GM12878 (cell line): Measurements from ENCODE around the gene MTCH2. TPM values are rescaled to one million over a fixed set of nuclear protein-coding genes. Genes with fewer than 3 reads are reported as not detected.
A peak's percentile ranks its signal among the peaks of the same experiment; 100 is the strongest.

Source experiments
- CHD4 ChIP-seq: fragments of 200-600 bp; sonication (generic); IDR thresholded peaks from 2 replicates; pipeline ENCODE4 v1.6.1; 2016; ENCODE audit warnings: mild to moderate bottlenecking
- EP300 ChIP-seq, 2 experiments: fragments of 150-350 bp in 1 of 2; IDR thresholded peaks; 2 replicates each; pipeline ENCODE4 v1.6.1; 2011 to 2012; ENCODE audit warnings: low read depth in 2 of 2, low read length in 2 of 2, borderline replicate concordance in 1 of 2, improper control_type of control experiment in 1 of 2, inconsistent platforms in 1 of 2; ENCODE audit not compliant: control insufficient read depth in 1 of 2
- FOS ChIP-seq: IDR thresholded peaks from 3 replicates; pipeline ENCODE4 v1.6.1; 2011; ENCODE audit warnings: borderline replicate concordance; ENCODE audit not compliant: insufficient read length; ENCODE audit errors: extremely low read depth
- HDAC2 ChIP-seq: fragments of 200-600 bp; sonication (generic); IDR thresholded peaks from 2 replicates; pipeline ENCODE4 v1.6.1; 2017
- IRF5 ChIP-seq: fragments of 450-650 bp; IDR thresholded peaks from 2 replicates; pipeline ENCODE4 v1.6.1; 2017; ENCODE audit warnings: borderline replicate concordance
- JUNB ChIP-seq: IDR thresholded peaks from 2 replicates; pipeline ENCODE4 v1.6.1; 2016; ENCODE audit warnings: antibody characterized with exemption, mild to moderate bottlenecking
- KDM1A ChIP-seq: fragments of 200-600 bp; sonication (generic); IDR thresholded peaks from 2 replicates; pipeline ENCODE4 v1.6.1; 2016; ENCODE audit warnings: borderline replicate concordance
- MEF2B ChIP-seq: fragments of 450-650 bp; IDR thresholded peaks from 2 replicates; pipeline ENCODE4 v1.6.1; 2018; ENCODE audit warnings: mild to moderate bottlenecking, moderate library complexity; ENCODE audit not compliant: partially characterized antibody, poor library complexity, severe bottlenecking
- NFIC ChIP-seq: IDR thresholded peaks from 2 replicates; pipeline ENCODE4 v1.6.1; 2012; ENCODE audit warnings: low read depth, mild to moderate bottlenecking, inconsistent platforms, low read length, moderate library complexity
- PAX5 ChIP-seq: IDR thresholded peaks from 2 replicates; pipeline ENCODE4 v1.6.1; 2011; ENCODE audit warnings: low read depth, low read length, borderline replicate concordance
- POLR2AphosphoS2 ChIP-seq: IDR thresholded peaks from 2 replicates; pipeline ENCODE4 v1.6.1; 2011; ENCODE audit warnings: low read depth, mild to moderate bottlenecking, low read length, improper control_type of control experiment, moderate library complexity
- POLR2AphosphoS5 ChIP-seq: IDR thresholded peaks from 2 replicates; pipeline ENCODE4 v1.6.1; 2011; ENCODE audit warnings: mild to moderate bottlenecking, low read length, inconsistent platforms
- POU2F2 ChIP-seq: IDR thresholded peaks from 3 replicates; pipeline ENCODE4 v1.6.1; 2011; ENCODE audit warnings: low read depth, mild to moderate bottlenecking, low read length, borderline replicate concordance
- RCOR1 ChIP-seq: conservative IDR thresholded peaks from 2 replicates; pipeline ENCODE4 v1.6.1; 2012; ENCODE audit warnings: low read depth, low read length, improper control_type of control experiment
- SIX5 ChIP-seq: IDR thresholded peaks from 2 replicates; pipeline ENCODE4 v1.6.1; 2011; ENCODE audit warnings: mild to moderate bottlenecking, low read depth, low read length, moderate library complexity; ENCODE audit not compliant: severe bottlenecking
- ZBED1 ChIP-seq: IDR thresholded peaks from 2 replicates; pipeline ENCODE4 v1.6.1; 2016; ENCODE audit warnings: borderline replicate concordance
- ZNF274 ChIP-seq: IDR thresholded peaks from one replicate; pipeline ENCODE4 v1.8.0; 2011; ENCODE audit not compliant: insufficient read length, insufficient read depth
- polyA plus RNA-seq, 11 experiments: library from polyadenylated mRNA; depleted of rRNA in 4 of 11; unstranded in 6 of 11; stranded (reverse) in 5 of 11; fragments of >200 nt; fragmentation: Nextera tagmentation in 4 of 11; fragmentation: Illumina TruSeq in 1 of 11; extraction: Ambion mirVana in 4 of 11; extraction: Trizol in 1 of 11; gene quantifications; 1 replicate in 1 of 11; 2 replicates in 10 of 11; pipeline versions ENCODE4 v1.2.1 to v1.2.3, GENCODE V29; 2011 to 2016; ENCODE audit warnings: inconsistent platforms in 2 of 11, missing spikeins in 2 of 11, low read depth in 1 of 11
- total RNA-seq, 4 experiments: library from RNA; depleted of rRNA in 3 of 4; stranded (reverse); fragments of >200 nt in 3 of 4; fragmentation: Illumina TruSeq in 1 of 4; extraction: Trizol in 1 of 4; gene quantifications; 2 replicates each; pipeline versions ENCODE4 v1.2.1 to v1.2.3, GENCODE V29; 2013 to 2021
- TF ChIP-seq, protein P1 (sequence below): fragments of 450-650 bp; IDR thresholded peaks from 2 replicates; pipeline ENCODE4 v1.6.1; 2014; ENCODE audit warnings: mild to moderate bottlenecking
- TF ChIP-seq, protein P2 (sequence below): fragments of 450-650 bp; IDR thresholded peaks from 2 replicates; pipeline ENCODE4 v1.6.1; 2017; ENCODE audit warnings: mild to moderate bottlenecking
- TF ChIP-seq, protein P3 (sequence below): fragments of 450-650 bp; formaldehyde crosslinking; IDR thresholded peaks from 2 replicates; pipeline ENCODE4 v1.4.0; 2022; ENCODE audit warnings: mild to moderate bottlenecking, moderate library complexity
- TF ChIP-seq, protein P4 (sequence below): IDR thresholded peaks from 2 replicates; pipeline ENCODE4 v1.6.1; 2011; ENCODE audit warnings: borderline replicate concordance, low read depth, mild to moderate bottlenecking, moderate library complexity, low read length; ENCODE audit not compliant: insufficient read depth, poor library complexity, severe bottlenecking

MTCH2 gene
- total and polyA plus RNA-seq, 10 of the 15 experiments (the other 5 are each of a cell fraction or from before 2014, with no cell fraction given) = 72.4 to 341 (median 144) TPM

GRCh38 chr11:47642099-47642855 lies at the start of gene MTCH2 (continued):
- TF ChIP-seq, protein P1, sequence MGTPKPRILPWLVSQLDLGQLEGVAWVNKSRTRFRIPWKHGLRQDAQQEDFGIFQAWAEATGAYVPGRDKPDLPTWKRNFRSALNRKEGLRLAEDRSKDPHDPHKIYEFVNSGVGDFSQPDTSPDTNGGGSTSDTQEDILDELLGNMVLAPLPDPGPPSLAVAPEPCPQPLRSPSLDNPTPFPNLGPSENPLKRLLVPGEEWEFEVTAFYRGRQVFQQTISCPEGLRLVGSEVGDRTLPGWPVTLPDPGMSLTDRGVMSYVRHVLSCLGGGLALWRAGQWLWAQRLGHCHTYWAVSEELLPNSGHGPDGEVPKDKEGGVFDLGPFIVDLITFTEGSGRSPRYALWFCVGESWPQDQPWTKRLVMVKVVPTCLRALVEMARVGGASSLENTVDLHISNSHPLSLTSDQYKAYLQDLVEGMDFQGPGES = no peak
- TF ChIP-seq MEF2B (no peak), SIX5 (peak; percentile 30), CHD4 (no peak), FOS (no peak), KDM1A (no peak), ZBED1 (no peak), ZNF274 (no peak), RCOR1 (no peak; the same call in 1 of the 2 replicates), EP300 (IDR thresholded peaks at IDR 0.05; ENCODE audit: borderline replicate concordance in 1 of 2, control insufficient read depth in 1 of 2, low read depth in 2 of 2, low read length in 2 of 2) (no peak), POLR2AphosphoS5 (peak; percentile 90), HDAC2 (no peak), JUNB (no peak), POLR2AphosphoS2 (0 out of 2 replicates have a peak, but pooled peaks have one; percentile 28), POU2F2 (no peak), IRF5 (no peak), NFIC (no peak), PAX5 (peak; percentile 80)
- TF ChIP-seq, protein P2, sequence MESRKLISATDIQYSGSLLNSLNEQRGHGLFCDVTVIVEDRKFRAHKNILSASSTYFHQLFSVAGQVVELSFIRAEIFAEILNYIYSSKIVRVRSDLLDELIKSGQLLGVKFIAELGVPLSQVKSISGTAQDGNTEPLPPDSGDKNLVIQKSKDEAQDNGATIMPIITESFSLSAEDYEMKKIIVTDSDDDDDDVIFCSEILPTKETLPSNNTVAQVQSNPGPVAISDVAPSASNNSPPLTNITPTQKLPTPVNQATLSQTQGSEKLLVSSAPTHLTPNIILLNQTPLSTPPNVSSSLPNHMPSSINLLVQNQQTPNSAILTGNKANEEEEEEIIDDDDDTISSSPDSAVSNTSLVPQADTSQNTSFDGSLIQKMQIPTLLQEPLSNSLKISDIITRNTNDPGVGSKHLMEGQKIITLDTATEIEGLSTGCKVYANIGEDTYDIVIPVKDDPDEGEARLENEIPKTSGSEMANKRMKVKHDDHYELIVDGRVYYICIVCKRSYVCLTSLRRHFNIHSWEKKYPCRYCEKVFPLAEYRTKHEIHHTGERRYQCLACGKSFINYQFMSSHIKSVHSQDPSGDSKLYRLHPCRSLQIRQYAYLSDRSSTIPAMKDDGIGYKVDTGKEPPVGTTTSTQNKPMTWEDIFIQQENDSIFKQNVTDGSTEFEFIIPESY = no peak
- TF ChIP-seq, protein P3, sequence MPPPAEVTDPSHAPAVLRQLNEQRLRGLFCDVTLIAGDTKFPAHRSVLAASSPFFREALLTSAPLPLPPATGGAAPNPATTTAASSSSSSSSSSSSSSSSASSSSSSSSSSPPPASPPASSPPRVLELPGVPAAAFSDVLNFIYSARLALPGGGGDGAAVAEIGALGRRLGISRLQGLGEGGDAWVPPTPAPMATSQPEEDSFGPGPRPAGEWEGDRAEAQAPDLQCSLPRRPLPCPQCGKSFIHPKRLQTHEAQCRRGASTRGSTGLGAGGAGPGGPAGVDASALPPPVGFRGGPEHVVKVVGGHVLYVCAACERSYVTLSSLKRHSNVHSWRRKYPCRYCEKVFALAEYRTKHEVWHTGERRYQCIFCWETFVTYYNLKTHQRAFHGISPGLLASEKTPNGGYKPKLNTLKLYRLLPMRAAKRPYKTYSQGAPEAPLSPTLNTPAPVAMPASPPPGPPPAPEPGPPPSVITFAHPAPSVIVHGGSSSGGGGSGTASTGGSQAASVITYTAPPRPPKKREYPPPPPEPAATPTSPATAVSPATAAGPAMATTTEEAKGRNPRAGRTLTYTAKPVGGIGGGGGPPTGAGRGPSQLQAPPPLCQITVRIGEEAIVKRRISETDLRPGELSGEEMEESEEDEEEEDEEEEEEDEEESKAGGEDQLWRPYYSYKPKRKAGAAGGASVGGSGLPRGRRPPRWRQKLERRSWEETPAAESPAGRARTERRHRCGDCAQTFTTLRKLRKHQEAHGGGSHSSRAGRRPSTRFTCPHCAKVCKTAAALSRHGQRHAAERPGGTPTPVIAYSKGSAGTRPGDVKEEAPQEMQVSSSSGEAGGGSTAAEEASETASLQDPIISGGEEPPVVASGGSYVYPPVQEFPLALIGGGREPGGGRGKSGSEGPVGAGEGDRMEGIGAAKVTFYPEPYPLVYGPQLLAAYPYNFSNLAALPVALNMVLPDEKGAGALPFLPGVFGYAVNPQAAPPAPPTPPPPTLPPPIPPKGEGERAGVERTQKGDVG (CRISPR knock-in tag) = no peak
- TF ChIP-seq, protein P4, sequence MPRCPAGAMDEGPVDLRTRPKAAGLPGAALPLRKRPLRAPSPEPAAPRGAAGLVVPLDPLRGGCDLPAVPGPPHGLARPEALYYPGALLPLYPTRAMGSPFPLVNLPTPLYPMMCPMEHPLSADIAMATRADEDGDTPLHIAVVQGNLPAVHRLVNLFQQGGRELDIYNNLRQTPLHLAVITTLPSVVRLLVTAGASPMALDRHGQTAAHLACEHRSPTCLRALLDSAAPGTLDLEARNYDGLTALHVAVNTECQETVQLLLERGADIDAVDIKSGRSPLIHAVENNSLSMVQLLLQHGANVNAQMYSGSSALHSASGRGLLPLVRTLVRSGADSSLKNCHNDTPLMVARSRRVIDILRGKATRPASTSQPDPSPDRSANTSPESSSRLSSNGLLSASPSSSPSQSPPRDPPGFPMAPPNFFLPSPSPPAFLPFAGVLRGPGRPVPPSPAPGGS = peak; percentile 19
